Measurements from ENCODE around the gene RNF121. TPM values are rescaled to one million over a fixed set of nuclear protein-coding genes. Genes with fewer than 3 reads are reported as not detected.

Gene RNF121
- total RNA-seq, 1 experiment from 2014 or later: 47.2 TPM

DNA sequence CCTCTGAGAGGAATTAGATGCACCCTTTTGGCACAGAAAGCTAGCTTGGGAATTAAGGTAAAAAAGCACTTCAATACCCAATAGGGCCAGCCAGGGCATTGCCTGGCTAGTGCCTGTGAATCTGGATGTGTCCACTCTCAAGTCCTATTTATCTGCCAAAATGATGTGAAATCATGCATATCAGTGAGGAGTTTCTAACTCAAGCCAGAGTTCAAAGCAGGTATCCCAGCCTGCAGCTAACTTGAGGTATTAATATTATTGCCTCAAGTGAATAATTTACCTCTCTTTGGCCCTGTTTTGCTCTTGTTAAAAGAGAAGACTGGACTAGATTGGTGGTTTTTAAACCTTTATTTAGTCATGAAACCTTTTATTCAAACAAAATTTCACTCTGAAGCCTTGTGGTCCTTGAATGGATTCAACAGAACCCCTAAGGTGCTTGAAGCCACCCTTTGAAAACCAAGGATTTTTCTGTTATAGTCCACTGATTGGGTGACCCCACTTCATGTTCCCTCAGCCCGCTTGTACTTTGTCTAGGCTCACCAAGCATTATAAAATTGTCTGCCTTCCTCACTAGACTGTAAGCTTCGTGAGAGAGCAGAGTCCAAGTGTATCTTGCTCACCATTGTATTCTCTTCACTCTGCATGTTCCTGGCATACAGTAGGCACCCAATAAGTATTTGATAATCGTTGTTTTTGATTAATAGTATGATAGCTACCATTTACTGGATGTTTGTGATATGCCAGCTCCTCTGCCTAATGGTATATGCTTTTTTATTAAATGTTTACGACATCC is 4.5 kb downstream of the RNF121 start:
- in situ Hi-C loops (cut with HindIII; ENCODE audit: low sequenced_read_pairs): no loop called here
- no peak for DNase-seq (ENCODE audit: low spot score)

DNA sequence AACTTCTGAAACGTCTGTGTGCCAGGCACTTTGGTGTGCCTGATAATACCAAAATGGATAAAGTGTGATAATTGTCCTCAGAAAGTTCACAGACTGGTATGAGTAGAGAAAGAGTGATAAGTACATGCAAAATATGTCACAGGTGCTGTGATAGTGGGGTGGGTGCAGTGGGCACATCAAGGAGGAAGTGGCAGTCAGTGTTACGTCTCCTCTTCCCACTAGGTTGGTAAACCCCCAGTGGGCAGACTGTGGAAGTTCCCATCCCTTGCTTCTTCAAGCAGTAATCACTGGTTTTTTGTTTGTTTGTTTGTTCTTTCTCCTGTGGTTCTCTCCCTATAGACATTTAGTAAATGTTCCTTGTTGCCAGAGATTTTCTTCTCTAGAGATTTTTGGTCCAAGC is 5.4 kb downstream of the RNF121 start:
- in situ Hi-C loops (cut with HindIII; ENCODE audit: low sequenced_read_pairs): no loop called here
- DNase-seq (ENCODE audit: low spot score): no peak

DNA sequence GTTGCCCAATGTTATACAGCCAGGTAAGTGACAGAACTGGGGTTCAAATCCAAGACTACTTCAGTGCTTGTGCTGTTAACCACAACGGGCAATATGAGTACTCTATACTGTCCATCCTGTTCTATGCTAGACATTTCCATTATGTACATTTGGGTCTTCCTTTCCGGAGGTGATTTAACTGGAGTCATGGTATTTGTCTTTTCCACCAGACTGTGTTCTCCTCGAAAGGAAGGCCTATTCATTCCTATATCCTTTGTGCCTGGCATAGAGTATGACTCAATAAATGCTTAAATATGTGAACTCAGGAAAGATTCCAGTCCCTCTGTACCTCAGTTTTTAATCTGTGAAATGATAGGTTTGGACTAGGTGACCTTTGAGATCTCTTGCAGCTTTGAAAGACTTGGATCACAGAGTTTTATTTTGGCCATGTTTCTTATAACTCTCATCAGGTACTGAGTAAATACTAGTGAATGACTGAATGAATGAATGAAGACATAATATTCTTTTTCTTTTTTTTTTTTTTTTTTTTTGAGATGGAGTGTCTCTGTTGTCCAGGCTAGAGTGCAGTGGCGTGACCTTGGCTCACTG is 6.6 kb downstream of the RNF121 start:
- in situ Hi-C loops (cut with HindIII; ENCODE audit: low sequenced_read_pairs): no loop called here
- no peak for DNase-seq (ENCODE audit: low spot score)

DNA sequence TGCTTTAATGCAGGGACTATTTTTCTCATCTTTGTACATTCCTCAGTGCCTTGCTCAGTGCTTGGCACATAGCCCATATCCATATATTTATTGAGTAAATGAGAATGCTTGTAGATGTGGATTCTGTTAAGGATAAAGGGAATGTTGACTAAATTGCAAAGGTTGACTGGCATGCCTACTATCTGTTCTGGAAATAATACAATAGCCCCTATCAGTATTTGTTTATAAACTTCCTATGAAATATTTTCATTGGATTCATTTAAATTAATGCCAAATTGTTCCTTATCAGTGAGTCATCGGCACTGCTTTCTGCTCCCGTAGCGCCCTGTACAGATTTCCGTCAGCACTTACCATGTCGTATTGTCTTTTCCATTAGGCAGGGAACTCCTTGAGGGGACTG is 8.0 kb downstream of the RNF121 start:
- DNase-seq (ENCODE audit: low spot score): no peak
- in situ Hi-C loops (cut with HindIII; ENCODE audit: low sequenced_read_pairs): no loop called here

DNA sequence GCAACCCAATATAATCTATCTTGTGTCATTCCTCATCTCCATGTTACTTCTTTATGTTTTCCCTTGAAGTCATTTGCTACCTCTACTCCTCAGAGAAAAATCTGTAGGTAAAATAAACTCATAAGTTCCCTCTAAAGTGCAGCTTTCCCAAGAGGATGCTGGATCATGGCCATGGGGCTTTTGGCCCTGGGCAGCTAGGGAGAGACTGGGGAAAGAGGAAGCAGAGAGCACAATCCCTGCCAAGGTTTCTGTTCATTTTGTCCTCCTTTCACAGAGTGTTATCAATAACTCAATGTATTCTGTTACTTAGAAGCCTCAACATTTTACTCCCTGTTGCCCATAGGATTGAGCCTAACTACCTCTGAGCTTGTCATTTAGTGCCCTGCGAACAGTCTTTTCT is 9.0 kb downstream of the RNF121 start:
- in situ Hi-C loops (cut with HindIII; ENCODE audit: low sequenced_read_pairs): no loop called here
- no peak for DNase-seq (ENCODE audit: low spot score)

DNA sequence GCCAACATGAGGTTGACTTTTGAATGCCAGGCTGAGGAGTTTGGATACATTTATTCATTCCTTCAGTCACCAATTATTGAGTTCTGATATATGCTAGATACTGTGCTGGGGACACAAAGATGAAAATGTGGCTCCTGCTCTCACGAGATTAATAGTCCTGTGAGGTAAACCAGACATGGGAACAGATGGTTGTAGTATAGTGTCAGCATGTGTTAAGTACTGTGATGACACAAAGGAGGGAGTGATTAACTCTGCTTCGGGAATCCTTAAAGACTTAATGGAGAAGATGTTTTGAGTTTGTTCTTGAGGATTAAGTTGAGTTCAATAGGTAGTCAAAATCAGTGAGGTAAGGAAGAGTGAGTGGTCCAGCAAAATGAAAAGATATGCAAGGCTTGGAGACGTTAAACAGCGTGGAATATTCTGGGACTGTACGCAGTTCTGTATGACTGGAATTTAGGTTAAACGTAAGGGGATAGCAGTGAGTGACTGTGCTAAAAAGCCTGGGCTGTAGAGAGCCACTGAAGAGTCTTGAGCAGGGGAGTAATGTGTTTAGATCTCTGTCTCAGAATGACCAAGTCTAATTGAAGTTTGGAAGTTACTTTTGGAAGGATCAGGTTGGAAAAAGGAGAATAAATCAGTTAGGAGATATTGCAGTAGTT is 11.8 kb downstream of the RNF121 start:
- in situ Hi-C loops (cut with HindIII; ENCODE audit: low sequenced_read_pairs): no loop called here
- DNase-seq (ENCODE audit: low spot score): no peak

DNA sequence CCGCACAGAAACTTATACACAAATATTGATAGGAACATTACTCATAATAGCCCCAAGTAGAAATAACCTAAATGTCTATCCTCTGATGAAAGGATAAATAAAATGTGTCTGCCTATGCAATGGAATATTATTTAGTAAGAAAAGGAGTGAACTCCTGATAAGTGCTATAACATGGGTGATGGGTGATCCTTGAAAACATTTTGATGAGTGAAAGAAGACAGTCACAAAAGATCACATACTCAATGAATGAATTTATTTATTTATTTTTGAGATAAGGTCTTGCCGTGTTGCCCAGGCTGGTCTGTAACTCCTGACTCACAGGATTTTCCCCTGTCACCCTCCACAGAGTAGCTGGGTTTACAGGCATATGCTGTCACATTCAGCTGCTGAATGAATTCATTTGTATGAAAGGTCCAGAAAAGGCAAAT is 17.3 kb downstream of the RNF121 start:
- in situ Hi-C loops (cut with HindIII; ENCODE audit: low sequenced_read_pairs): no loop called here
- no peak for DNase-seq (ENCODE audit: low spot score)

DNA sequence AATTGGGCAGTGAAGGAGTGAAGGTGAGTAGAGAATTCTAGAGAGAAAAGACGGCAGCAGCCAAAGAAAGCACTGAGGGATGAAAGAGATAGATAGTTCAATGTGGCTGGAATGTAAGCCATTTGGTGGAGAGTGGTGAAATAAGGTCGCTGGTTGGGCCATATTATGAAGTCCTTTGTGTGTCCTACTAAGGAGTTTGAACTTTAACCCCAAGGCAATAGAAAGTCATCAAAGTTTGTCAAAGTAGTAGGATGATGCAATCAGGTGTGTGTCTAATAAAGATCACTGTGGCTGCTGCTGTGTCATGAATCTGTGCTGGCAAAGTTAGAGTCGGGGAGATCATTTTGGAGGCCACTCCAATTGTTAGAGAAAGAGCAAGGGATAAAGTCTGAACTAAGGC is 18.7 kb downstream of the RNF121 start:
- no peak for DNase-seq (ENCODE audit: low spot score)
- in situ Hi-C loops (cut with HindIII; ENCODE audit: low sequenced_read_pairs): no loop called here

DNA sequence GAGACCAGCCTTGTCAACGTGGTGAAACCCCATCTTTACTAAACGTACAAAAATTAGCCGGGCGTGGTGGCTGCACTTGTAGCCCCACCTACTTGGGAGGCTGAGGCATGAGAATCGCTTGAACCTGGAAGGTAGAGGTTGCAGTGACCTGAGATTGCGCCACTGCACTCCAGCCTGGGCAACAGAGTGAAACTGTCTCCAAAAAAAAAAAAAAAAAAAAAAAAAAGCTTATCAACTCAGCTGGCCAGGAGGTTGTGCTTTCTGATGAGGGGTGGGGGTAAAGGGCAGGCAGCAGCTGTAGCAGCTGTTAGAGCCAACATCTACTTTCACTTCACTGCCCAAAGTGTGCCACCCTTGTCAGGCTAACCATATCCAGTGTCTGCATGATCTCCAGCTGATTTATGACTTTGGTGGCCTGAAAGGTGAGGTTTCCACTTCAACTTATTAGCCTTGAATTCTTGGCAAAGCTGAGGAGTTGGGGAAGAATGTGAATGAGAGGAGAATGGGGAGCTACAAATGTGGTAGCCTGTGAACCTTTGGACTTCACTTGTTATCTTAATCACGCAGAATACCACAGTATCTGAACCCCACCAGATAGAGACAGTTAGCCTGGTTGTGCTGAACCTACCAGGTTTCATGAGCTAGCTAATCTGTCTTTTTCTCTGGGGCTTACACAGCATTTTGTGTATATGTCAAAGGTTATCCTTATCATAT is 19.6 kb downstream of the RNF121 start:
- in situ Hi-C loops (cut with HindIII; ENCODE audit: low sequenced_read_pairs): no loop called here

DNA sequence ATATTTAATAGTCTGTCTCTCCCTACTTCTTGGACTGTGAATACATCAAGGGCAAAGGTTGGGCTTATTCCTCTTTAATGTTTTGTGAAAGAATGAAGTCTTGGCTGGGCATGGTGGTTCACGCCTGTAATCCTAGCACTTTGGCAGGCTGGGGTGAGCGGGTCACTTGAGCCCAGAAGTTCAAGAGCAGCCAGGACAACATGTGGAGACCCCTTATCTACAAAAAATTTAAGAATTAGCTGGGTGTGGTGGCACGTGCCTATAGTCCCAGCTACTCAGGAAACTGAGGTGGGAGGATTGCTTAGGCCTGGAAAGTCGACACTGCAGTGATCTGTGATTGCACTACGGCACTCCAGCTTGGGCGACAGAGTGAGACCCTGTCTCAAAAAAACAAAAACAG is 20.2 kb downstream of the RNF121 start:
- no peak for DNase-seq (ENCODE audit: low spot score)
- in situ Hi-C loops (cut with HindIII; ENCODE audit: low sequenced_read_pairs): no loop called here

More for the DNA sequence above, 19.6 kb downstream of the RNF121 start:
- no peak for DNase-seq (ENCODE audit: low spot score)

DNA sequence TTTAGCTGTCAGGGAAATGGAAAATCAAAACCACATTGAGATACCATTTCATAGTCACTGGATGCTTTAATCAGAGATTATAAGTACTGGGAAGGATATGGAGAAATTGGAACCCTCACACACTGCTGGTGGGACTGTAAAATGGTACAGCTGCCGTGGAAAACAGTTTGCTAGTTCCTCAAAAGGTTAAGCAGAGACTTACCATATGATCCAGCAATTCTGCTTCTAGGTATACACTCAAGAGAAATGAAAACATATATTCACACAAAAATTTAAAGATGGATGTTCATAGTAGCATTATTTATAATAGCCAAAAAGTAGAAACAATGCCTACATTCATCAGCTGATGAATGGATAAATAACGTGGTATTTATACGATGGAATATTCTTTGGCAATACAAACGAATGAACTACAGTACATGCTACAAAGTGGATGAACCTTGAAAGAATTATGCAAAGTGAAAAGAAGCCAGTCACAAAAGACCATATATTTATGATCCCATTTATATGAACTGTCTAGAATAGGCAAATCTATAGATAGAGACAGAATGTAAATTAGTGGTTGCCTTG is 23.0 kb downstream of the RNF121 start:
- in situ Hi-C loops (cut with HindIII; ENCODE audit: low sequenced_read_pairs): no loop called here
- DNase-seq (ENCODE audit: low spot score): no peak

DNA sequence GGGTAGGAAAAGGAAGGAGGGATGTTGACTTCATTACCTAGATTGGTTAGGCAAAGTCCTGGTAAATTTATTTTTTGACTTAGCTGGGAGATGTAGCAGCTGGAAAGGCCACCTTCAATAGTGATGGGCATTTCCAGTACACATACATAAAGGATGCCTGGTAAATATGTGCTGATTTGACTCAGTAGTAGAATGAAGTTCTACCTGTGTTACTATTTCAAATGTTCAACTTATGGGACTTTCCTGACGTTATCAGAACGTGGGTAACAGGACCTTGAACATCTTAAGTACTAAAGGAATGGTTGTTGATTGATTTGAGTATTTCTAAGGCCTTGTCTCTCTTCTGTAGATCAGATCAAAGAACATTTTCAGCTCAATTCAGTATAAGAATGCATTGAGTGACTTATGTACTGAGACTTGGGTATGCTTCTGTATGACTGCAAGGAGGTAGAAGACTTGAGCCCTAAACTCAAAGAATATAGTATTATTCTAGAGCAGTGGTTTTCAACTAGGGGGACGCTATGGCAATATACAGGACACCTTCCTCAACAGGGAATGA is 27.1 kb downstream of the RNF121 start:
- DNase-seq (ENCODE audit: low spot score): no peak
- in situ Hi-C loops (cut with HindIII; ENCODE audit: low sequenced_read_pairs): no loop called here

DNA sequence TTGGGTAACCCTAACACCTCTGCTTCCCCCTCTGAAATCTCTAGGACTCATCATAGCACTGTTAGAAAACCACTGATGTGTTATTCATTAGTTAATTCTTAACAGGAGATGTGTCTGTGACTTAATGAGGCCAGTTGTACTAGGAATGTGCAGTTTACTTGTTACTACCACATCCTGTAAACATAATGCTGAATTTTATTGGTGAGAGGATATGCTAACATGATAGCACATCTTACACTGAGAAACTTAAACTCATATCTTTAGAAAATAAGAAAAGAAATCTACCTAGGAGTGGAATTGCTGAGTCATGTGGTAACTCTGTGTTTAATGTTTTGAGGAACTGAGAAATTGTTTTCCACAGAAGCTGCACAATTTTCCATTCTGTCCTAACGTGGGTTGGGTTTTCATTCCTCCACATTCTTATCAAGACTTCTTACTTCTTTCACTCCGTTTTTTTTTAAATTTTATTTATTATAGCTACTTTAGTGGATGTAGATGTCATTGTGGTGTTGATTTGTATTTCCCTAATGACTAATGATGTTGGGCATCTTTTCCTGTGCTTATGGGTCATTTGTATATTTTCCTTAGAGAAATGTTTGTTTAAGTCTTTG is 33.7 kb downstream of the RNF121 start:
- no peak for DNase-seq (ENCODE audit: low spot score)
- in situ Hi-C loops (cut with HindIII; ENCODE audit: low sequenced_read_pairs): no loop called here

DNA sequence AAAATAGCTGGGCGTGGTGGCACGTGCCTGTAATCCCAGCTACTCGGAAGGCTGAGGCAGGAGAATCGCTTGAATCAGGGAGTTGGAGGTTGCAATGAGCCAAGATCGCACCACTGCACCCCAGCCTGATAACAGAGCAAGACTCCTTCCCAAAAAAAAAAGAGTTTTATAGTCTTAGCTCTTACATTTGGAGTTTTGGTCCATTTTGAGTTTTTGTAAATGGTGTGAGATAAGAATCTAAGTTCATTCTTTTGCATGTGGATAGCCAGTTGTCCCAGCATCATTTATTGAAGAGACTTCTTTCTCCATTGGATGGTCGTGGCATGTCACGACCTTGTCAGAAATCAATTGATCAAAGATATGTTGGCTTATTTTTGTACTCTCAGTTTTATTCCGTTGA is 34.6 kb downstream of the RNF121 start:
- in situ Hi-C loops (cut with HindIII; ENCODE audit: low sequenced_read_pairs): no loop called here
- DNase-seq (ENCODE audit: low spot score): no peak

DNA sequence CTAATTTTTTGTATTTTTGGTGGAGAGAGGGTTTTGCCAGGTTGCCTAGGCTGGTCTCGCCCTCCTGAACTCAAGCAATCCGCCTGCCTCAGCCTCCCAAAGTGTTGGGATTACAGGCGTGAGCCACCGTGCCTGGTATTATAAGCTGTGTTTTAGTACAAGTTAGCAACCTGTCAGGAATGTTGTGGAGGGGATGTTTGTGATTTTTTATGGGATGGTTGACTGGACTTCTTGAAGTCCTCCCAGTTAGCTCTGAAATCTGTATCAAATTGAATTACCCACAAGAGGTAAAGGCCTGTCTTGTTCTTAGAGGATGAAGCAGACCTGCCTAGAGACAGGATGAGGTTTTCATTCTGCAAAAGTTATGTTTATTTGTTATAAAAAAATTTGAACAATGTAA is 35.8 kb downstream of the RNF121 start:
- in situ Hi-C loops (cut with HindIII; ENCODE audit: low sequenced_read_pairs): no loop called here
- DNase-seq (ENCODE audit: low spot score): no peak

DNA sequence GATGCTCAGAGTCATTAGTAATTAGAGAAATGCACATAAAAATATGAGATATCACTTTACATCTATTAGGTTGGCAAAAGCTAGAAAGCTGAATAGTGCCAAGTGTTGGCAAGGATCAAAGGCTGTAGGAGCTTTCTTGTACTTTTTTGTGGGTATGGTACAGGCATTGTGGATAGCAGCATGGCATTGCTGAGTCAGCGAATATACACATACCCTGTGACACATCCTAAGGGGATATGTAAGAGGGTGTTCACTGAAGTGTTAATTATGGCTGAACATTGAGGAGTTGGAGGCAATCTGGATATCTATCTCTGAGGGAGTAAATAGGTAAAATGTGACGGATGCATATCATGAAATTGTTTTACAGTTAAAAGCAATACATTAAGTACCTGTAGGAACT is 42.8 kb downstream of the RNF121 start:
- DNase-seq (ENCODE audit: low spot score): no peak
- in situ Hi-C loops (cut with HindIII; ENCODE audit: low sequenced_read_pairs): no loop called here

DNA sequence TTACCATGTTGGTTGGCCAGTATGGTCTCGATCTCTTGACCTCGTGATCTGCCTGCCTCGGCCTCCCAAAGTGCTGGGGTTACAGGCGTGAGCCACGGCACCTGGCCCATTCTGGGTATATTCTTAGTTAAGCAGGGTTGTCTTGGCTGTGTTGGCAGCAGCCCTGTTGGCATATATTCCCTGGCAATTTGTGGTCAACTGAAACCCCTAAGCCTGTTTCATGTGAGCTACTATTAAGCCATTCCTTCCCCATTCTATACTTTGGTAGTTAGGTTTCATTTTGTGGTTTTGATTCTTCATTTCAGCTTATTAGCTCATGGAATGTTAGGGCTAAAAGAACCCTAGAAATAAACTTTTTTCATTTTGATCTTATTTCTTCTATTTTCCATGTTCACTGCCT is 47.7 kb downstream of the RNF121 start:
- in situ Hi-C loops (cut with HindIII; ENCODE audit: low sequenced_read_pairs): no loop called here
- DNase-seq (ENCODE audit: low spot score): no peak

DNA sequence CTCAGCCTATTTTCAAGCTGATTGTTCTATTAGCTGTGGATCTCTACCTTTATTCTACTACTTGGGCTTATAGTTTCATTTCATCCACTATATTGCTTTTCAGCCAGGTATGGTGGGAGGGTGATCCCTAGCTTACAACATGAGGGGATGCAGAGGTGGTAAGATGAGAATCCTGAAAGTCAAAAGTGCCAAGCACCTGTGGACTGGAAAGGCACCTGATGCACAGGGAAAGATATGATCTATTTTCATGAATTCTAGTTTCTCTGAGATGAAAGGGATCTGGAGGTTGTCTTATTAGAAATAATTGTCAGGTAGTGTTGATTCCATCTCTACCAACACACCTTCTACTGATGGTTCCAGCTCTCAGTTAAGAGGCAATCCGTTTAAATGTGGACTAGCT is 48.2 kb downstream of the RNF121 start:
- no peak for DNase-seq (ENCODE audit: low spot score)
- in situ Hi-C loops (cut with HindIII; ENCODE audit: low sequenced_read_pairs): no loop called here
